Tibial nerve (tissue), 4 donors: Measurements from ENCODE around the gene AUTS2. TPM values are rescaled to one million over a fixed set of nuclear protein-coding genes. Genes with fewer than 3 reads are reported as not detected.

Experiments
- DNase-seq, 2 donors: peaks; one replicate each; pipeline ENCODE4 v3.0.0-alpha.2; 2019; ENCODE audit warnings: low spot score in 2 of 2
- H3K27ac ChIP-seq, 4 donors: fragments of 200-600 bp; sonication (generic) in 3 of 4; one replicate each; pipeline ENCODE4 v1.5.1; 2017 to 2019; ENCODE audit warnings: mild to moderate bottlenecking in 1 of 4
- H3K27me3 ChIP-seq, 2 donors: fragments of 200-600 bp; sonication (generic) in 1 of 2; one replicate each; pipeline versions ENCODE4 v1.5.1 to v1.6.0; 2017 to 2019
- H3K36me3 ChIP-seq, 3 donors: fragments of 200-600 bp; sonication (generic); one replicate each; pipeline ENCODE4 v1.5.1; 2018 to 2019
- H3K4me1 ChIP-seq, 4 donors: fragments of 200-600 bp; sonication (generic) in 3 of 4; one replicate each; pipeline ENCODE4 v1.5.1; 2017 to 2019
- H3K4me3 ChIP-seq, 4 donors: fragments of 200-600 bp; sonication (generic) in 3 of 4; one replicate each; pipeline ENCODE4 v1.5.1; 2017 to 2019; ENCODE audit warnings: mild to moderate bottlenecking in 1 of 4, moderate library complexity in 1 of 4
- H3K9me3 ChIP-seq, 4 donors: fragments of 200-600 bp; sonication (generic) in 3 of 4; one replicate each; pipeline ENCODE4 v1.5.1; 2017 to 2019
- EP300 ChIP-seq, 2 donors: sonication (generic); formaldehyde crosslinking; IDR thresholded peaks; one replicate each; pipeline ENCODE4 v1.6.1; 2017; ENCODE audit warnings: antibody characterized with exemption in 2 of 2, mild to moderate bottlenecking in 1 of 2
- POLR2A ChIP-seq, 2 donors: fragments of 450-650 bp; IDR thresholded peaks; one replicate each; pipeline ENCODE4 v1.6.1; 2017; ENCODE audit warnings: antibody characterized with exemption in 2 of 2, mild to moderate bottlenecking in 2 of 2, moderate library complexity in 2 of 2
- WGBS, 2 donors: methylation state at CpG; one replicate each; pipeline ENCODE4 v1.1.5; 2018; 5-methylcytosine and 5-hydroxymethylcytosine counted together
- total RNA-seq, 4 donors: library from RNA; depleted of rRNA; stranded (reverse); fragments of >200 nt; gene quantifications; one replicate each; pipeline ENCODE4 v1.1.0, GENCODE V29; 2016
- TF ChIP-seq, protein P1 (sequence below), 5 experiments: fragments of 200-600 bp in 3 of 5; fragments of 450-650 bp in 2 of 5; sonication (generic) in 3 of 5; IDR thresholded peaks; one replicate each; pipeline ENCODE4 v1.5.1; 2016 to 2019; ENCODE audit warnings: antibody characterized with exemption in 5 of 5, mild to moderate bottlenecking in 3 of 5, moderate library complexity in 2 of 5

The AUTS2 gene
- total RNA-seq, 4 donors from 2014 or later, result 56.6 to 87.9 (median 71.6) TPM

DNA sequence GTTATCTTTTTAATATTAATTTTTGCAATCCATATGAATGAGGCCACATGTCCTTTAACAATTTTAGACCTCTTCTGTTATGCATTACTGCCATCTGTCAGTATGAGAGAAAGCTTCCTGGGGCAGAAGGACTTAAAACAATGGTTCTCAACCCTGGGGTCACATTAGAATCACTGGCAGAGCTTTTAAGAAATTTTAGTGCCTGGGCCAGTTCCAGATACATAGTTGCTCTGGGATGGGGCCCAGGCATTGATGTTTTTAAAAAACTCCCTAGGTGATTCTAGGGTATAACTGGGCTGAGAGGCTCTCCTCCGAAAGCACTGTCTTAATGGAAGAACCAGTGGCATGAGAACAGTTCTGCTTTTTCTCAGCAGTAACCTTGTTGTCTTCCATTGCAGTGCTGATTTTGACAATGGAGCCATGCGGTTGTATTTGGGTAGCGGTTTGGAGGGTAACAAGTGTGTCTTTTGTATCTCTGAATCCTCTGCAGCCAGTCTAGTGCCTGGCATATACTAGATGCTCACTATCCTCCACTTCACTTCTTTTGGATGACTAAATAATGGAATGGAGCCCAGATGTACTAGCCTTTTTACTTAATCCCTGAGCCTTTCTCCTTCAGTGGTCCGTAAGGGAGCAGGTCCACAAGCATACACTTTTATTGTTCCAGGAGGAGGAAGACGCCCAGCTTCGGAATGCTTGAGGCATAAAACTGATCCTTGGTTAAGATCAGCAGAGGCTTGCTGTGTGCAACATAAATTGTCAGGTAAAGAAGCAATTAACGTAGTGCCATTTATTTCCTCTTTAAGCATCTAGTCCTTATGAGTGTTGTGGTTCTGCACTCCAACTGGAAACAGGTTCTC, 227.1 kb downstream of the AUTS2 start:
- TF ChIP-seq, protein P1, sequence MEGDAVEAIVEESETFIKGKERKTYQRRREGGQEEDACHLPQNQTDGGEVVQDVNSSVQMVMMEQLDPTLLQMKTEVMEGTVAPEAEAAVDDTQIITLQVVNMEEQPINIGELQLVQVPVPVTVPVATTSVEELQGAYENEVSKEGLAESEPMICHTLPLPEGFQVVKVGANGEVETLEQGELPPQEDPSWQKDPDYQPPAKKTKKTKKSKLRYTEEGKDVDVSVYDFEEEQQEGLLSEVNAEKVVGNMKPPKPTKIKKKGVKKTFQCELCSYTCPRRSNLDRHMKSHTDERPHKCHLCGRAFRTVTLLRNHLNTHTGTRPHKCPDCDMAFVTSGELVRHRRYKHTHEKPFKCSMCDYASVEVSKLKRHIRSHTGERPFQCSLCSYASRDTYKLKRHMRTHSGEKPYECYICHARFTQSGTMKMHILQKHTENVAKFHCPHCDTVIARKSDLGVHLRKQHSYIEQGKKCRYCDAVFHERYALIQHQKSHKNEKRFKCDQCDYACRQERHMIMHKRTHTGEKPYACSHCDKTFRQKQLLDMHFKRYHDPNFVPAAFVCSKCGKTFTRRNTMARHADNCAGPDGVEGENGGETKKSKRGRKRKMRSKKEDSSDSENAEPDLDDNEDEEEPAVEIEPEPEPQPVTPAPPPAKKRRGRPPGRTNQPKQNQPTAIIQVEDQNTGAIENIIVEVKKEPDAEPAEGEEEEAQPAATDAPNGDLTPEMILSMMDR (IDR thresholded peaks at IDR 0.05), result peak in 1 of 5 experiments; percentile 13
- no peak for TF ChIP-seq EP300 (IDR thresholded peaks at IDR 0.05)
- TF ChIP-seq POLR2A (IDR thresholded peaks at IDR 0.05), result no peak
- no peak for DNase-seq
- H3K4me3 ChIP-seq, result no peak overlapping the region
- H3K9me3 ChIP-seq, result peaks cover 0 to 4% (median 0%) of the 10 kb centered on the region in 4 donors
- 72 to 79% methylated on average over 7 of the region's 7 CpGs for WGBS, 2 donors
- peaks cover 0 to 32% (median 5%) of the 10 kb centered on the region in 4 donors for H3K4me1 ChIP-seq
- no peak overlapping the region for H3K27ac ChIP-seq
- no peaks in the 10 kb centered on the region for H3K27me3 ChIP-seq
- H3K36me3 ChIP-seq, result no peaks in the 10 kb centered on the region

DNA sequence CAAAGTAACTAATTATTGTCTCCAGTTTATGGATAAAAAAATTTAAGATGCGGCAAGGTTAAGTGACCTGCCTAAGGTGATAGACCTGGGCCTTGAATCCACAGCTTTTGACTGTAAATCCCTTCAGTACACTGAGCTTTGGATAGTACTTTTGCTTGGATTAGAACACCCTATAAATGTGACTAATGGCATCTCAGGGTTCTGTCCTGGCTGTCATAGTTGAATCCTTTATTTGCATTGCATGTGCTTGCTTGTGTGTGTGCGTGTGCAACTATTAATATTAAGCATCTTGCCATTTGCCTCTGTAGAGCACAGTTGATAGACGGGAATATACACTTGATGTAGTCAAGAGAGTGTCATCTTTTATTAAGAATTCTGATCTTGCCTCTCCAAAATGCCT, 228.0 kb downstream of the AUTS2 start:
- H3K27ac ChIP-seq, result no peak overlapping the region

DNA sequence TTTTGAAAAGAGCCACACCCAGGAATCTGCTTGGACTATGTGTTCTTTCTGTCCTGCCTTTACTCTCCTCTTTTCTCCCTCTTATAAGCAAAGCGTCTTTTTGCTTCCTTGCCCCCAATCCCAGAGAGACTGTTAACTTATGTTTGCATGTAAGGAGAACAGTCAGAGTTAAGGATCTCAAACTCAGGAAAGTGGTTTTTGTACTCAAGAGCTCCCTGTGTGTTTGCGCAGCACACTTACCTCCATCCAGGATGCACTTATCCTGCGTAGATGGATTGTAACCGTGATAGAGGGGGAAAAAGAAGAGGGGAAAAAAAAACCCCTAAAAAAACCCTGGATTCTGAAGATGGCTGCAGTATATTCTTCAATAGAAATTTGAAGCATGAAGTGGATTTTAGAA, 228.9 kb downstream of the AUTS2 start:
- DNase-seq, result no peak
- Histone ChIP-seq H3K27me3 (no peaks in the 10 kb centered on the region), H3K9me3 (peaks cover 0 to 4% (median 0%) of the 10 kb centered on the region in 4 donors), H3K36me3 (no peaks in the 10 kb centered on the region), H3K27ac (no peak overlapping the region), H3K4me3 (no peak overlapping the region), H3K4me1 (peaks cover 0 to 31% (median 5%) of the 10 kb centered on the region in 4 donors)
- 92 to 94% methylated on average over 4 of the region's 4 CpGs for WGBS, 2 donors
- TF ChIP-seq, protein P1 (IDR thresholded peaks at IDR 0.05), result no peak
- TF ChIP-seq EP300 (IDR thresholded peaks at IDR 0.05) (no peak), POLR2A (IDR thresholded peaks at IDR 0.05) (no peak)

More for the DNA sequence above, 228.0 kb downstream of the AUTS2 start:
- no peaks in the 10 kb centered on the region for H3K36me3 ChIP-seq
- 96% methylated on average over 3 of the region's 3 CpGs for WGBS, 2 donors
- TF ChIP-seq POLR2A (IDR thresholded peaks at IDR 0.05), result no peak
- TF ChIP-seq EP300 (IDR thresholded peaks at IDR 0.05), result no peak
- TF ChIP-seq, protein P1 (IDR thresholded peaks at IDR 0.05), result no peak
- no peak for DNase-seq
- no peaks in the 10 kb centered on the region for H3K27me3 ChIP-seq
- H3K9me3 ChIP-seq, result peaks cover 0 to 4% (median 0%) of the 10 kb centered on the region in 4 donors
- no peak overlapping the region for H3K4me3 ChIP-seq
- peaks cover 0 to 32% (median 5%) of the 10 kb centered on the region in 4 donors for H3K4me1 ChIP-seq

DNA sequence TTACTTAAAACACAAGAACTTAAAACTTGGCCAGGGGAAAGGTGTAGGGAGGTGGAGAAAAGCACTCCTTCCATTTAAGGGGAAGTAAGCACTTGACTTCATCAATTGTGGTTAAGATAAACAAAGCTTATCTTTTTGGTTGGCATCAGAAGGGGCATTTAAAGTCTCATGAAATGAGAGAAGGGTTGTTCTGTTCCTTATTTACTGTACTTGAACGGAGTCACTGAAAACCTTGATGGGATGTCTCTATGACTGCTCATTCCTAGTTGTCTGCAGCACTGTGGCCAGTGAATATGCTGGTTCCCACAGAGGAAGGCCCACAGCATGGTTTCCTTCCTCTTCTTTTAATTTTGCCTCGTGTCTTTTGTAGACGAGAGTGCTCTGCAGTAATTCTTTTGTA, 229.3 kb downstream of the AUTS2 start:
- H3K4me3 ChIP-seq, result no peak overlapping the region
- no peak overlapping the region for H3K27ac ChIP-seq
- no peak for TF ChIP-seq EP300 (IDR thresholded peaks at IDR 0.05)
- TF ChIP-seq, protein P1 (IDR thresholded peaks at IDR 0.05), result no peak
- TF ChIP-seq POLR2A (IDR thresholded peaks at IDR 0.05), result no peak
- no peaks in the 10 kb centered on the region for H3K36me3 ChIP-seq
- peaks cover 0 to 4% (median 0%) of the 10 kb centered on the region in 4 donors for H3K9me3 ChIP-seq
- H3K27me3 ChIP-seq, result no peaks in the 10 kb centered on the region
- no peak for DNase-seq
- H3K4me1 ChIP-seq, result peaks cover 0 to 27% (median 5%) of the 10 kb centered on the region in 4 donors
- WGBS, 2 donors, result 74% methylated on average over 3 of the region's 3 CpGs

DNA sequence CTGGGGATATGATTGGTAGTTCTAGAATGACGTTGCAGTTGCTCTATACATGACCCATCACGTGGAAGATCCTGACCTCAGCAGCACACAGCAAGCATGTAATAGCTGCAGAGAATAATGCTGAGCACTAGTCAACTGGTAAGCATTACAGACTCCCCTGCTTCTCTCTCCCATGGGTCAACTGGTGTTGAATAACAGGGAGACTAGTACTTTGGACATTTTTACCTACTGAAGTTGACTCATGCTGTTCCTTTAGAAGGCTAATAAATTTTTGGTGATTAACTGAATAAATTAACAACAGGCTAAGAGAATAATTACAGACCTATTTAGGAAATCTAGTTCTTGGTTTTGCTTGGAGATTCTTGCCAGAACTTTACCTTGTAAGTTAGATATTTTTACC, 234.1 kb downstream of the AUTS2 start:
- Histone ChIP-seq H3K4me1 (no peaks in the 10 kb centered on the region), H3K9me3 (peaks cover 0 to 4% (median 0%) of the 10 kb centered on the region in 4 donors), H3K36me3 (no peaks in the 10 kb centered on the region), H3K4me3 (no peak overlapping the region), H3K27me3 (no peaks in the 10 kb centered on the region), H3K27ac (no peak overlapping the region)
- no peak for TF ChIP-seq POLR2A (IDR thresholded peaks at IDR 0.05)
- TF ChIP-seq, protein P1 (IDR thresholded peaks at IDR 0.05), result no peak
- TF ChIP-seq EP300 (IDR thresholded peaks at IDR 0.05), result no peak
- 65 to 77% methylated on average over 2 of the region's 2 CpGs for WGBS, 2 donors
- no peak for DNase-seq
